ENCODE measurements around the gene ACTL7B.

Gene ACTL7B

DNA sequence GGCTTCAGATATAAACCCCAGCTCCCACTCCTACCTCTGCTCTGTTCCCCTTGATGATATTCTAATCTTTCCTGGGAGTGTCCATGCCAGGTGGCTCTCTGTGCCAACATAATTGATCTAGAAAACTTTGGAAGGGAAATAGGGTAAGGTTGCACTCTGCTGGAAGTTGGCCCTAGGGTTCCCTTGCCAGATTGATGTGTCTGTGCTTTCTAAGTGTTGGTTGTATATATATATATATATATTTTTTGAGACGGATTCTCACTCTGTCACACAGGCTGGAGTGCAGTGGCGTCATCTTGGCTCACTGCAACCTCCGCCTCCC is 23.6 kb downstream of the ACTL7B start:
- Histone ChIP-seq H3K9me3 (no peaks in the 10 kb centered on the region), H3K27me3 (no peaks in the 10 kb centered on the region), H3K27ac (no peak overlapping the region), H3K4me1 (no peaks in the 10 kb centered on the region), H3K36me3 (no peaks in the 10 kb centered on the region), H3K4me3 (no peak overlapping the region)
- TF ChIP-seq, protein P1, sequence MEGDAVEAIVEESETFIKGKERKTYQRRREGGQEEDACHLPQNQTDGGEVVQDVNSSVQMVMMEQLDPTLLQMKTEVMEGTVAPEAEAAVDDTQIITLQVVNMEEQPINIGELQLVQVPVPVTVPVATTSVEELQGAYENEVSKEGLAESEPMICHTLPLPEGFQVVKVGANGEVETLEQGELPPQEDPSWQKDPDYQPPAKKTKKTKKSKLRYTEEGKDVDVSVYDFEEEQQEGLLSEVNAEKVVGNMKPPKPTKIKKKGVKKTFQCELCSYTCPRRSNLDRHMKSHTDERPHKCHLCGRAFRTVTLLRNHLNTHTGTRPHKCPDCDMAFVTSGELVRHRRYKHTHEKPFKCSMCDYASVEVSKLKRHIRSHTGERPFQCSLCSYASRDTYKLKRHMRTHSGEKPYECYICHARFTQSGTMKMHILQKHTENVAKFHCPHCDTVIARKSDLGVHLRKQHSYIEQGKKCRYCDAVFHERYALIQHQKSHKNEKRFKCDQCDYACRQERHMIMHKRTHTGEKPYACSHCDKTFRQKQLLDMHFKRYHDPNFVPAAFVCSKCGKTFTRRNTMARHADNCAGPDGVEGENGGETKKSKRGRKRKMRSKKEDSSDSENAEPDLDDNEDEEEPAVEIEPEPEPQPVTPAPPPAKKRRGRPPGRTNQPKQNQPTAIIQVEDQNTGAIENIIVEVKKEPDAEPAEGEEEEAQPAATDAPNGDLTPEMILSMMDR (IDR thresholded peaks at IDR 0.05), result no peak
- intact Hi-C loops (cut with DNase I; ENCODE audit: low total_unique reads), result no loop called here
- DNase-seq, result no peak

DNA sequence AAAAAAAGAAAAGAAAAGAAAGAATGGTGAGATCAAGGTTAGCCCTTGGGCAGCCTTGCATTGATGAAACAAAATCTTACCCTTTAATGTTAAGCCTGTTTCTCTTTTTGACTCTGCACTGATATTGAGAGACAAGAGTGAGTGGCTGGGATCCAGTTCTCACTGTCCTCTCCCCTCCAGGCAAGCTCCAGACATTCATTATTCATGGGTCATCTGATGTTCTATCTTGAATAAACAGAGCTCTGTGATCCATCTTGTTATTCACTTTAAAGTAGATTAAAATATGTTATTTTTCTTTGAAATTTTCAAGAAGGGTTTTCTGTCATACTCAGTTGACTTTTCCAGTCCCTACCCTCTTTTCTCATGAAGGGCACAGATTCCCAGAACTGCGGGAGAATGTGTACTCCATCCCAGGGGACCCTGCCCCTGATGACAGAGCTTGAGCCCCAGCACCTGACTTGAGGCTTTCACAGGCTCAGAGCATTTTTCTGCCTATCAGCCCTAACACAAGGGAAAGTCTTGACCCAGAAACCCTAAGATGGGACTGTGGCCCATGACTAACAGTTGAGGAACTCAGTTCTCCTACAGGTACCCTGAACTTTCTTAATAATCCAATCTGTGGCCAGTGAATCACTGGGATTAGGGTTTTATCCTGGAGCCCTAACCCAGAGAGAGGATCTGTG is 24.1 kb downstream of the ACTL7B start:
- Histone ChIP-seq H3K27ac (no peak overlapping the region), H3K36me3 (no peaks in the 10 kb centered on the region), H3K4me3 (no peak overlapping the region), H3K4me1 (no peaks in the 10 kb centered on the region), H3K9me3 (no peaks in the 10 kb centered on the region), H3K27me3 (no peaks in the 10 kb centered on the region)
- TF ChIP-seq, protein P1 (IDR thresholded peaks at IDR 0.05), result no peak
- no peak for DNase-seq
- intact Hi-C loops (cut with DNase I; ENCODE audit: low total_unique reads), result no loop called here

DNA sequence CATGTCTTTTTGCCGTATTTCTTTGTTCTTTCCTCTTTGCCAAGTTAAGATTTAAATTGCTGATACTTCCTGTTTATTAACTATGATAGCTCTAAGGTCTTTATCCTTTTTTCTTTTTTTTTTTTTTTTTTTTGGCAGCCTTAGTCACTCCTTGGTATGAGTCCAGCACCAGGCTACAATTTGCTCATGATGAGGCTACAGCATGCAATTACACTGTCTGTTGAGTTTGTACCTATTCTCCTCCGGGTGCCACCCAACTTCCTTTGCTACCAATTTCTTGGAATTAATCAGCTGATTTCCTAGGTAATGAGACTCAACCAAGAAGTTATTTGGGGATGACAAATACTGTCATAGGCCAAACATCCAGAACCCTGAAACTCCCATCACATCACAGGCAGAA is 25.5 kb downstream of the ACTL7B start:
- H3K4me3 ChIP-seq, result no peak overlapping the region
- H3K9me3 ChIP-seq, result no peaks in the 10 kb centered on the region
- intact Hi-C loops (cut with DNase I; ENCODE audit: low total_unique reads), result no loop called here
- no peak overlapping the region for H3K27ac ChIP-seq
- H3K4me1 ChIP-seq, result no peaks in the 10 kb centered on the region
- no peak for DNase-seq
- no peaks in the 10 kb centered on the region for H3K36me3 ChIP-seq
- no peaks in the 10 kb centered on the region for H3K27me3 ChIP-seq
- TF ChIP-seq, protein P1 (IDR thresholded peaks at IDR 0.05), result no peak

DNA sequence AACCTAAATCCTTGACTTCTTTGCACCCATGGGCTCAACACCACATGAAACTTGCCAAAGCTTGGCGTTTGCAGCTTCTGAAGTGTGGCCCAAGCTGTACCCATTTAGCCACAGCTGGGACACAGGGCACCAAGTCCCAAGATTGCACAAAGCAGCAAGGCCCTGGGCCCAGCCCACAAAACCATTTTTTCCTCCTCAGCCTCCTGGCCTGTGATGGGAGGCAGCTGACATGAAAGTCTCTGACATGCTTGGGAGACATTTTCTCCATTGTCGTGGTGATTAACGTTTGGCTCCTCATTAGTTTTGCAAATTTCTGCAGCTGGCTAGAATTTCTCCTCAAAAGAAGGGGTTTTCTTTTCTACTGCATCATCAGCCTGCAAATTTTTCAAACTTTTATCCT is 32.0 kb downstream of the ACTL7B start:
- no peaks in the 10 kb centered on the region for H3K36me3 ChIP-seq
- intact Hi-C loops (cut with DNase I; ENCODE audit: low total_unique reads), result no loop called here
- no peak overlapping the region for H3K4me3 ChIP-seq
- no peaks in the 10 kb centered on the region for H3K4me1 ChIP-seq
- DNase-seq, result no peak
- TF ChIP-seq, protein P1 (IDR thresholded peaks at IDR 0.05), result no peak
- H3K27ac ChIP-seq, result no peak overlapping the region
- no peaks in the 10 kb centered on the region for H3K27me3 ChIP-seq
- H3K9me3 ChIP-seq, result peaks cover 0 to 11% (median 0%) of the 10 kb centered on the region in 3 donors

- H3K9me3 ChIP-seq, result no peaks in the 10 kb centered on the region
- H3K4me3 ChIP-seq, result no peak overlapping the region
- TF ChIP-seq, protein P1 (IDR thresholded peaks at IDR 0.05), result no peak
- intact Hi-C loops (cut with DNase I; ENCODE audit: low total_unique reads), result no loop called here
- no peaks in the 10 kb centered on the region for H3K27me3 ChIP-seq
- no peaks in the 10 kb centered on the region for H3K36me3 ChIP-seq
- DNase-seq, result no peak
- H3K4me1 ChIP-seq, result no peaks in the 10 kb centered on the region
- H3K27ac ChIP-seq, result no peak overlapping the region
These were observed 39.7 kb downstream of the ACTL7B start for GRCh38 chr9:108816037-108816436.

DNA sequence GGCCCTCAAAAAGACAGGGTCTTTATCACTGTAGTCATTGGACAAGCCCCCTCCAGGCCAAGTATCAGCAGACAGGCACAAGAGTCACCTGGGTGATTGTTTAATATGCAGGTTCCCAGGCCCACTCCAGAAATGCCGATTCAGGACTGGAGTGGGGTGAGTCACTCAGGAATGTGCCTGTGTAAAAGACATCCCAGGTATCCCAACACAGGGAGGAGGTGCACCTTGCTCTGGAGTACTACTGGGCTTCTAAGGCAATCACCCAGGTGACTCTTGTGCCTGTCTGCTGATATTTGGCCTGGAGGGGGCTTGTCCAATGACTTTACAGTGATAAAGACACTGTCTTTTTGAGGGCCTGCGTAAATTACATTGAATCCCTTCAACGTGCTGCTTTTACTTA is 40.6 kb downstream of the ACTL7B start:
- intact Hi-C loops (cut with DNase I; ENCODE audit: low total_unique reads), result no loop called here
- no peaks in the 10 kb centered on the region for H3K4me1 ChIP-seq
- no peaks in the 10 kb centered on the region for H3K27me3 ChIP-seq
- H3K9me3 ChIP-seq, result no peaks in the 10 kb centered on the region
- H3K4me3 ChIP-seq, result no peak overlapping the region
- DNase-seq, result no peak
- TF ChIP-seq, protein P1 (IDR thresholded peaks at IDR 0.05), result no peak
- no peaks in the 10 kb centered on the region for H3K36me3 ChIP-seq
- H3K27ac ChIP-seq, result no peak overlapping the region

Measured in tibial artery (tissue), 4 donors.